Astrocyte (in vitro differentiated cells and primary cell): Measurements from ENCODE around the gene C1S.

Experiments used
- CTCF ChIP-seq: IDR thresholded peaks from 2 replicates; pipeline ENCODE4 v1.5.1; 2011; ENCODE audit warnings: low read depth, mild to moderate bottlenecking, inconsistent platforms, low read length, moderate library complexity; ENCODE audit not compliant: insufficient read depth
- EZH2 ChIP-seq: IDR thresholded peaks from 2 replicates; pipeline ENCODE4 v1.6.1; 2012; ENCODE audit warnings: mild to moderate bottlenecking, low read length, inconsistent platforms; ENCODE audit not compliant: insufficient read depth

GRCh38 chr12:7075939-7076338 lies 15.4 kb downstream of the C1S start:
- no peak for TF ChIP-seq CTCF
- TF ChIP-seq EZH2, result no peak
